Astrocyte of the spinal cord (primary cell): Measurements from ENCODE around the gene CALY.

Experiments
- DNase-seq: peaks from one replicate; pipeline ENCODE4 v3.0.0; 2011; ENCODE audit warnings: low read depth, low spot score
- H3K4me3 ChIP-seq: 2 replicates; pipeline ENCODE4 v1.5.1; 2011; ENCODE audit warnings: low read depth, mild to moderate bottlenecking, low read length, moderate library complexity
- CTCF ChIP-seq: IDR thresholded peaks from 2 replicates; pipeline ENCODE4 v1.5.1; 2012; ENCODE audit warnings: low read depth, mild to moderate bottlenecking, low read length, inconsistent platforms
- in situ Hi-C: cut with HindIII; loops from 2 replicates; pipeline ENCODE4 v1.10.0; 2017; ENCODE audit warnings: low sequenced_read_pairs

Gene CALY

GRCh38 chr10:133355266-133355665, 18.6 kb upstream of the CALY start:
- H3K4me3 ChIP-seq, result no peak overlapping the region
- DNase-seq, result no peak
- in situ Hi-C loops, result no loop called here
- TF ChIP-seq CTCF, result no peak

GRCh38 chr10:133354672-133355240, 18.1 kb upstream of the CALY start:
- TF ChIP-seq CTCF, result no peak

GRCh38 chr10:133353988-133354605, 17.4 kb upstream of the CALY start:
- TF ChIP-seq CTCF, result no peak
- DNase-seq, result no peak
- in situ Hi-C loops, result no loop called here
- no peak overlapping the region for H3K4me3 ChIP-seq

More at GRCh38 chr10:133354672-133355240, 18.1 kb upstream of the CALY start:
- DNase-seq, result no peak
- H3K4me3 ChIP-seq, result no peak overlapping the region
- in situ Hi-C loops, result no loop called here

GRCh38 chr10:133353202-133353959, 16.7 kb upstream of the CALY start:
- in situ Hi-C loops, result no loop called here
- no peak overlapping the region for H3K4me3 ChIP-seq
- no peak for TF ChIP-seq CTCF
- no peak for DNase-seq

- no peak overlapping the region for H3K4me3 ChIP-seq
- no peak for DNase-seq
- in situ Hi-C loops, result no loop called here
- TF ChIP-seq CTCF, result no peak
Observed at GRCh38 chr10:133351408-133352318, 15.0 kb upstream of the CALY start.

GRCh38 chr10:133350950-133351329, 14.2 kb upstream of the CALY start:
- no peak for DNase-seq
- TF ChIP-seq CTCF, result no peak
- H3K4me3 ChIP-seq, result no peak overlapping the region
- in situ Hi-C loops, result no loop called here
